ENCODE data around the gene ERVK3-1.
"Not testable (repeated sequence)": the region's sequence is repeated elsewhere in the genome, so short reads cannot be mapped to it uniquely, and the experiment has no call there.

Gene ERVK3-1

DNA sequence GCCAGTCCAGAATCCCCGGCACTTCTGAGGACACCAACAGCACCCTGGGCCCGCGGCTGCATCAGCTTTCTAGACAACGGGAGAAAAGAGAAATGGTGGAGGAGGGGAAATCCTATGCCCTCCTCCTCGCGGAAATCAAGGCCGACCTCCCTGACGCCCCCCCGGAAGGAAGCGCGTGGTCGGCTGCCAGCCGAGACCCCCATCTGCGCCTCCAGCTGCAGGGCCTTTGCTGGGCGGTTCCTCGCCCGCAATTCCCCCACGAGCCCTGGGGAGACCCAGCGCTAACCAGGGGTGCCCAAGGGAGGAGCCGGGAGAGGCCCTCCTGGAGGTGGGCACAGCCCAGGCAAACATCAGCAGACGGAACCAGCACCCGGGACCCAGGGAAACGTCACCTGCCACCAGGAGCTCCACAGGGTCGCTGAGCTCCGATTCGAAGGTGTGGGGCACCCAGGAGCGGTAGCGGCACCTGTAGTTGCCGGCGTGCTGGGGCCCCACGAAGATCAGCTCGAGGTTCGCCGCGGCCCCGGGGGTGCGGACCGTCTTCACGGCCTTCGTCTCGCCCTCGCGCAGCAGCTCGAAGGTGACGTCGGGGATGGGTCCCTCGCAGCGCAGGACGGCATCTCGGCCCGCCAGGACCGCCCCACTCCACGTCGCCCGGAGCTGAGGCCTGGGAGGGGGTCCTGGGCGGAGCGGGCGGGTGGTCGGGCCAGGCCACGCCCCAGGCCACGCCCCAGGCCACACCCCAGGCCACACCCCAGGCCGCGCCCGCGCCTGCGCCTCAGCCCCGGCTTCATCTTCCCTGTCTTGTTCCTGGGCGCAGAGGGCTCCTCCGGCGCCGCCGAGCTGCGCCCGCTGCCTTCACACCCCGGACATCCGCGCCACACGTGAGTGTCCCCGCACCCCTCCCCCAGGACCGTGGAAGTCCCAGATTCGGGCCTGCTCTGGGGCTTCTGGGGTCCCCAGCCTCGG lies 42.1 kb downstream of the ERVK3-1 start:
- DNase-seq (ENCODE audit: low spot score): peak; percentile 97
- TF ChIP-seq, protein P1, sequence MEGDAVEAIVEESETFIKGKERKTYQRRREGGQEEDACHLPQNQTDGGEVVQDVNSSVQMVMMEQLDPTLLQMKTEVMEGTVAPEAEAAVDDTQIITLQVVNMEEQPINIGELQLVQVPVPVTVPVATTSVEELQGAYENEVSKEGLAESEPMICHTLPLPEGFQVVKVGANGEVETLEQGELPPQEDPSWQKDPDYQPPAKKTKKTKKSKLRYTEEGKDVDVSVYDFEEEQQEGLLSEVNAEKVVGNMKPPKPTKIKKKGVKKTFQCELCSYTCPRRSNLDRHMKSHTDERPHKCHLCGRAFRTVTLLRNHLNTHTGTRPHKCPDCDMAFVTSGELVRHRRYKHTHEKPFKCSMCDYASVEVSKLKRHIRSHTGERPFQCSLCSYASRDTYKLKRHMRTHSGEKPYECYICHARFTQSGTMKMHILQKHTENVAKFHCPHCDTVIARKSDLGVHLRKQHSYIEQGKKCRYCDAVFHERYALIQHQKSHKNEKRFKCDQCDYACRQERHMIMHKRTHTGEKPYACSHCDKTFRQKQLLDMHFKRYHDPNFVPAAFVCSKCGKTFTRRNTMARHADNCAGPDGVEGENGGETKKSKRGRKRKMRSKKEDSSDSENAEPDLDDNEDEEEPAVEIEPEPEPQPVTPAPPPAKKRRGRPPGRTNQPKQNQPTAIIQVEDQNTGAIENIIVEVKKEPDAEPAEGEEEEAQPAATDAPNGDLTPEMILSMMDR (IDR thresholded peaks at IDR 0.05; ENCODE audit: extremely low read depth, missing control alignments): no peak

DNA sequence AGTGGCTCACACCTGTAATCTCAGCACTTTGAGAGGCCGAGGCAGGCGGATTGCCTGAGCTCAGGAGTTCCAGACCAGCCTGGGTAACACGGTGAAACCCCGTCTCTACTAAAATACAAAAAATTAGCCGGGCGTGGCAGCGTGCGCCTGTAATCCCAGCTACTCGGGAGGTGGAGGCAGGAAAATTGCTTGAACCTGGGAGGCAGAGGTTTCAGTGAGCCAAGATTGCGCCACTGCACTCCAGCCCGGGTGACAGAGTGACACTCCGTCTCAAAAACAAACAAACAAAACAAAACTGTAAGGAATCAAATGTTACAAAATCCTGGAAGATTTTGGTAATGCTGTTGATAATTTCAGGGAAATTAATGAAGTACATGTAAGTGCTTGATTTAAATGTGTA lies 42.9 kb downstream of the ERVK3-1 start:
- not testable (repeated sequence) for DNase-seq (ENCODE audit: low spot score)

DNA sequence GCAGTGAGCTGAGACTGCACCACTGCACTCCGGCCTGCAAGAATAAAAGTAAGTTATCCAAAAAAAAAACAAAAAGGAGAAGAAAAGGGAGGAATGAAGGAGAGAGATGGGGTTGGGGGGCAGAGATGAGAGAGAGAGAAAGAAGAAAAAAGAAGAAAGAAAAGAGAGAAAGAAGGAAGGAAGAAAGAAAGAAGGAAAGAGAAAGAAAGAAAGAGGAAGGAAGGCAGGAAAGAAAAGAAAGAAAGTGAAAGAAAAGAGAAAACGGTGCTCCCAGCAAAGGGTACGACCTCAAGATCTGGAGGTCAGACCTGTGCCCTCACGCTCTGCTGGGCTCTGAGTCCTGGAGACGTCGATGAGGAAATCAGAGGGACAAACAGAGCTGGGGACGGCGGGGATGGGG lies 44.4 kb downstream of the ERVK3-1 start:
- no peak for DNase-seq (ENCODE audit: low spot score)
- TF ChIP-seq, protein P1 (IDR thresholded peaks at IDR 0.05; ENCODE audit: extremely low read depth, missing control alignments): no peak

DNA sequence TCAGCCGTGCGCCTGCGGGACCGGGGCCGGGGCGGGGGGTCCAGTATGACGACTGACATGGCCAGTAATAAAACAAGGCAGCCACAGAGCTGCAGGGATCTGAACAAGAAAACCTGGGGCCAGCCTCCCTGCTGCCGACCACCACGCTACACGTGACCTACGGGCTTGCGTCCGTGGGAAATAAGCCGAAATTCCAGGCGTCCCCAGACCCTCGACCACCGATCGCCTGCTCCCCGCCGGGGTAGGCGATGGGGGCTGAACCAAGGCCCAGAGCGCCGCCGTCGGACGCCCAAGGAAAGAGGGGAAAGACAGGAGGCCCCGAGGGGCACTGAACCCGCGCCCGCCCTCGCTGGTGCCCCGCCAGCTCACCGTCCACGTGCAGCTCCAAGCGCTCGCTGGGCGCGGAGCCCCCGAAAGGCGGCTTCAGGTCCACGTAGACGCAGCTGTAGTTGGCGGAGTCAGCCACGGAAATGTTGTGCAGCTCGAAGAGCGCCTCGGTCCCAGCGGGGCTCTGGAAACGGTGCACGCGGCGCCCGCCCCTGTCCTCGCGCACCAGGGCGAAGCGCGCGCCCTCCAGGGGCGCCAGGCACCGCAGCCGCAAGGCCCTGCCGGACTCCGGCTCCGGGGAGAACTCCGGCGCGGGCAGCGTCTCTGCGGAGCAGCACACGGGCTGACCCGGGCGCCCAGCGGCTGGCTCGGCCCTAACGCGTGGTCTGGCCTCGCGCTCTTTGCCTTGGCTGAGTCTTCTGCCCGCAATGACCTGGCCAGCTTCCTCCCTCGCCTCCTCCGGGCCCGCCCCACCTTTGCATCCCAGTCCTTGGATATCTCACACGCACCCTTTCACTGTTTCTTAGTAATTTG lies 45.1 kb downstream of the ERVK3-1 start:
- no peak for DNase-seq (ENCODE audit: low spot score)
- TF ChIP-seq, protein P1 (IDR thresholded peaks at IDR 0.05; ENCODE audit: extremely low read depth, missing control alignments): no peak

DNA sequence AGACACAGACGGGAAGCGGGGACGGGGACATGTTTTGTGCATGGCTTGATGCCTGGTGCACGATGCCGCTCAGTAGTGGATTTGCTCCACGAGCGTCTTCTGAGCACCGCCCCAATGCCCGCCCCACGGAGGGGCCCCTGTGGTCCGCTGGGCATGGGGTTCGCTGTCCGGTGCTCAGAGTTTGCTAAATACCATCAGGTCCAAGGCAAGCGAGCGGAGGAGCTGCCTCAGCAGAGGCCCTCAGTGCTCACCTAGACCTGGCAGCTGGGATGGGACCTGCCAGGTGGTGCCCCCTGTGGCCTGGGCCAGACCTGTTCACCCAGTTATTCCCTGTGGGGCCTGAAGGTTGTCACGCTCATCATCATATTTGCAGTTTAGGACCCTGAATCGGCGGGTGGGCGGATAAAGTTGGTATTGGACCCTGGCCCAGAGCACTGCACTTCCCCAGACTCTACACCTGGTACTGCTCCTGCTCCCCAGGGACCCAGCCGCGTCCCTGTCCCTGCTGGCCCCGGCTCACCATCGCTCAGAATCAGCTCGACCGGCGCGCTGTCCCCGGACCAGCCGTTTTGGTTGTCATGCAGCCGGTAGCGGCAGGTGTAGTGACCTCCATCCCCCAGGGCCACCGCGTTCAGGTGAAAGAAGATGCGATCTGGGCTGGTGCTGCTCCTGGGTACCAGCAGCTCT lies 45.8 kb downstream of the ERVK3-1 start:
- no peak for DNase-seq (ENCODE audit: low spot score)
- TF ChIP-seq, protein P1 (IDR thresholded peaks at IDR 0.05; ENCODE audit: extremely low read depth, missing control alignments): no peak

DNA sequence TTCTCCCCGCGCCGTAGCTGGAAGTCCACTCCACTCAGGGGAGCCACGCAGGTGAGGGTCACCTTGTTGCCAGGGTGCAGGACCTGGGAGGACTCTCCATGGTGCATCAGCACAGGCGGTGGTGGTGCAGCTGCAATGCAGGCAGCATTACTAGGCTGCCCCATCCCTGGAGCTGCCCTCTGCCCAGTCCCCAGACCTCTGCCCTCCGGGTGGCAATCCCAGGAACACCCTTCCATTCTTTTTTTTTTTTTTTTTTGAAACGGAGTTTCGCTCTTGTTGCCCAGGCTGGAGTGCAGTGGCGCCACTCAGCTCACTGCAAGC lies 46.3 kb downstream of the ERVK3-1 start:
- no peak for DNase-seq (ENCODE audit: low spot score)
- TF ChIP-seq, protein P1 (IDR thresholded peaks at IDR 0.05; ENCODE audit: extremely low read depth, missing control alignments): no peak

DNA sequence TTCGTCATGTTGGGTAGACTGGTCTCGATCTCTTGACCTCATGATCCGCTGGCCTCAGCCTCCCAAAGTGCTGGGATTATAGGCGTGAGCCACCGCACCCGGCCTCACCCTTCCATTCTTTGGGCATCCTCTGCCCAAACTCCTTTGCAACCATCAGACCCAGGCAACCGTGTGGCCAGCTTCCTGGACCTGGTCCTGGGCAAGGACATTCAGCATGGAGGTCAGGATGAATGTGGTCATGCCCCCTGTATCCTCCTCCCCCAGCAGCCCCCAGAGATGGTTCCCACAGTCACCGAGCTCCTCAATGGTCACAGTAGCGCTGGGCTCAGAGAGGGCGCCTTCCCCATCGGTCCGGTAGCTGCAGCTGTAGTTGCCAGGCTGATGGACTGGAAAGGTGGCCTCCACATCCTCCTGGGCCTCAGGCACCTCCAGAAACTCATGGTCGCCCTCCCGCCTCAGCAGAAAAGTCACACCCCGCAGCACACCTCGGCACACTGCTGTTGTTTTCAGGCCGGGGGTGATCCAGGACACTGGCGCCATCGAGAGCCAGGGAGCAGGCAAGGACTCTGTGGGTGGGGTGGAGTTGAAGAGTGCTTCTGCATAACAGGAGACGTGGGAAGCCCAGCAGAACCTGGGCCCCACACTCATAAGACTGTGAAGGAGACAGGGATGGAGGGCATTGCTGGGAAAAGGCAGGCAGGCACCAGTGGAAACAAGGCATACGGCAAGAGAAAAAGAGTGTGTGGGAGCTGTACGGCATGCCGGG lies 47.0 kb downstream of the ERVK3-1 start:
- TF ChIP-seq, protein P1 (IDR thresholded peaks at IDR 0.05; ENCODE audit: extremely low read depth, missing control alignments): no peak
- no peak for DNase-seq (ENCODE audit: low spot score)
